Ishikawa (cell line): Measurements from ENCODE around the gene DOCK7.

Source experiments
- CEBPB ChIP-seq: IDR thresholded peaks from 2 replicates; pipeline ENCODE4 v1.6.1; 2012
- CREB1 ChIP-seq: IDR thresholded peaks from 2 replicates; pipeline ENCODE4 v1.6.1; 2012; ENCODE audit warnings: low read depth
- EGR1 ChIP-seq: IDR thresholded peaks from 2 replicates; pipeline ENCODE4 v1.6.1; 2012
- EP300 ChIP-seq: IDR thresholded peaks from 2 replicates; pipeline ENCODE4 v1.6.1; 2012; ENCODE audit warnings: borderline replicate concordance
- FOXM1 ChIP-seq: IDR thresholded peaks from 2 replicates; pipeline ENCODE4 v1.6.1; 2012; ENCODE audit warnings: low read depth, borderline replicate concordance
- MAX ChIP-seq: IDR thresholded peaks from 2 replicates; pipeline ENCODE4 v1.6.1; 2012
- NFIC ChIP-seq: IDR thresholded peaks from 2 replicates; pipeline ENCODE4 v1.6.1; 2012
- RAD21 ChIP-seq: IDR thresholded peaks from 2 replicates; pipeline ENCODE4 v1.6.1; 2012; ENCODE audit warnings: low read depth
- REST ChIP-seq: IDR thresholded peaks from 2 replicates; pipeline ENCODE4 v1.6.1; 2012; ENCODE audit warnings: low read depth, mild to moderate bottlenecking
- TAF1 ChIP-seq: IDR thresholded peaks from 2 replicates; pipeline ENCODE4 v1.6.1; 2012; ENCODE audit warnings: low read depth, mild to moderate bottlenecking
- TCF12 ChIP-seq: IDR thresholded peaks from 2 replicates; pipeline ENCODE4 v1.6.1; 2012; ENCODE audit warnings: low read depth
- TEAD4 ChIP-seq: IDR thresholded peaks from 2 replicates; pipeline ENCODE4 v1.6.1; 2012
- USF1 ChIP-seq: IDR thresholded peaks from 2 replicates; pipeline ENCODE4 v1.6.1; 2012
- YY1 ChIP-seq: IDR thresholded peaks from 2 replicates; pipeline ENCODE4 v1.6.1; 2012; ENCODE audit warnings: low read depth
- ZBTB7A ChIP-seq: IDR thresholded peaks from 2 replicates; pipeline ENCODE4 v1.6.1; 2012; ENCODE audit warnings: low read depth

The DOCK7 gene

GRCh38 chr1:62613890-62614289, 74.3 kb downstream of the DOCK7 start:
- no peak for TF ChIP-seq TEAD4
- no peak for TF ChIP-seq EP300
- no peak for TF ChIP-seq YY1
- no peak for TF ChIP-seq RAD21
- no peak for TF ChIP-seq USF1
- no peak for TF ChIP-seq REST
- TF ChIP-seq MAX: no peak
- no peak for TF ChIP-seq CREB1
- TF ChIP-seq TAF1: no peak
- no peak for TF ChIP-seq EGR1
- TF ChIP-seq TCF12: no peak
- no peak for TF ChIP-seq FOXM1
- no peak for TF ChIP-seq ZBTB7A
- TF ChIP-seq CEBPB: no peak
- no peak for TF ChIP-seq NFIC

- TF ChIP-seq RAD21: no peak
- TF ChIP-seq ZBTB7A: no peak
- TF ChIP-seq NFIC: no peak
- no peak for TF ChIP-seq TCF12
- no peak for TF ChIP-seq REST
- no peak for TF ChIP-seq EGR1
- no peak for TF ChIP-seq EP300
- TF ChIP-seq FOXM1: no peak
- TF ChIP-seq TAF1: no peak
- no peak for TF ChIP-seq CREB1
Measured at GRCh38 chr1:62613325-62613727, 74.9 kb downstream of the DOCK7 start.

- TF ChIP-seq RAD21 (no peak), CREB1 (no peak), YY1 (no peak), EP300 (no peak), USF1 (no peak), EGR1 (no peak), CEBPB (no peak), TAF1 (no peak), MAX (no peak), FOXM1 (no peak), REST (no peak), TEAD4 (no peak), NFIC (no peak), TCF12 (no peak), ZBTB7A (no peak)
Measured at GRCh38 chr1:62612770-62613169, 75.4 kb downstream of the DOCK7 start.

- TF ChIP-seq ZBTB7A (no peak), TEAD4 (no peak), MAX (no peak), TAF1 (no peak), TCF12 (no peak), CEBPB (no peak), EP300 (no peak), NFIC (no peak), EGR1 (no peak), YY1 (no peak), FOXM1 (no peak)
Measured at GRCh38 chr1:62608905-62609304, 79.3 kb downstream of the DOCK7 start.
